GM18499 (cell line): ENCODE measurements around the gene FARP2.
"Not testable (repeated sequence)": the region's sequence is repeated elsewhere in the genome, so short reads cannot be mapped to it uniquely, and the experiment has no call there.

Experiments used
- ATAC-seq: cut with Tn5 transposase; IDR thresholded peaks from one replicate; pipeline ENCODE4 v1.9.1; 2021; ENCODE audit warnings: moderate number of reproducible peaks; ENCODE audit not compliant: insufficient read depth, unreplicated experiment

The FARP2 gene

GRCh38 chr2:241364781-241365180, 8.7 kb downstream of the FARP2 start:
- no peak for ATAC-seq

- no peak for ATAC-seq
Measured at GRCh38 chr2:241366678-241367077, 10.6 kb downstream of the FARP2 start.

GRCh38 chr2:241368643-241369042, 12.6 kb downstream of the FARP2 start:
- ATAC-seq, result no peak

GRCh38 chr2:241372361-241372992, 16.4 kb downstream of the FARP2 start:
- no peak for ATAC-seq

- ATAC-seq, result no peak
Measured at GRCh38 chr2:241373446-241373845, 17.4 kb downstream of the FARP2 start.

GRCh38 chr2:241373906-241374305, 17.8 kb downstream of the FARP2 start:
- ATAC-seq, result not testable (repeated sequence)

GRCh38 chr2:241375300-241375699, 19.2 kb downstream of the FARP2 start:
- ATAC-seq, result no peak

GRCh38 chr2:241376808-241377207, 20.7 kb downstream of the FARP2 start:
- no peak for ATAC-seq

- ATAC-seq, result no peak
Measured at GRCh38 chr2:241378816-241379215, 22.7 kb downstream of the FARP2 start.

GRCh38 chr2:241379481-241380480, 23.7 kb downstream of the FARP2 start:
- no peak for ATAC-seq

GRCh38 chr2:241381872-241382271, 25.8 kb downstream of the FARP2 start:
- no peak for ATAC-seq

GRCh38 chr2:241385450-241385849, 29.4 kb downstream of the FARP2 start:
- not testable (repeated sequence) for ATAC-seq

- no peak for ATAC-seq
Measured at GRCh38 chr2:241386519-241386918, 30.4 kb downstream of the FARP2 start.

- ATAC-seq, result no peak
Measured at GRCh38 chr2:241389697-241390096, 33.6 kb downstream of the FARP2 start.

GRCh38 chr2:241390301-241391206, 34.5 kb downstream of the FARP2 start:
- ATAC-seq, result no peak

GRCh38 chr2:241391892-241392665, 36.0 kb downstream of the FARP2 start:
- no peak for ATAC-seq

- ATAC-seq, result not testable (repeated sequence)
Measured at GRCh38 chr2:241392753-241393152, 36.7 kb downstream of the FARP2 start.

GRCh38 chr2:241393524-241394196, 37.6 kb downstream of the FARP2 start:
- ATAC-seq, result no peak

- not testable (repeated sequence) for ATAC-seq
Measured at GRCh38 chr2:241396809-241397208, 40.7 kb downstream of the FARP2 start.
